Measurements from ENCODE around the gene SCFD2.

- TF ChIP-seq GATA2 (IDR thresholded peaks at IDR 0.05; ENCODE audit: low read depth, low read length) (no peak), GATA3 (IDR thresholded peaks at IDR 0.05; ENCODE audit: low read depth, low read length) (no peak)
These were observed 51.6 kb downstream of the SCFD2 start for GRCh38 chr4:53314252-53314651.

Data from SH-SY5Y (cell line).